Metanephros (tissue), 1 donor: ENCODE data around the gene ZNF530. TPM values are rescaled to one million over a fixed set of nuclear protein-coding genes. Genes with fewer than 3 reads are reported as not detected.

ENCODE experiments used
- total RNA-seq: library from RNA; depleted of rRNA; stranded (reverse); fragments of >200 nt; gene quantifications from one replicate; pipeline ENCODE4 v1.2.3, GENCODE V29; 2014

The ZNF530 gene
- total RNA-seq = 6.2 TPM

DNA sequence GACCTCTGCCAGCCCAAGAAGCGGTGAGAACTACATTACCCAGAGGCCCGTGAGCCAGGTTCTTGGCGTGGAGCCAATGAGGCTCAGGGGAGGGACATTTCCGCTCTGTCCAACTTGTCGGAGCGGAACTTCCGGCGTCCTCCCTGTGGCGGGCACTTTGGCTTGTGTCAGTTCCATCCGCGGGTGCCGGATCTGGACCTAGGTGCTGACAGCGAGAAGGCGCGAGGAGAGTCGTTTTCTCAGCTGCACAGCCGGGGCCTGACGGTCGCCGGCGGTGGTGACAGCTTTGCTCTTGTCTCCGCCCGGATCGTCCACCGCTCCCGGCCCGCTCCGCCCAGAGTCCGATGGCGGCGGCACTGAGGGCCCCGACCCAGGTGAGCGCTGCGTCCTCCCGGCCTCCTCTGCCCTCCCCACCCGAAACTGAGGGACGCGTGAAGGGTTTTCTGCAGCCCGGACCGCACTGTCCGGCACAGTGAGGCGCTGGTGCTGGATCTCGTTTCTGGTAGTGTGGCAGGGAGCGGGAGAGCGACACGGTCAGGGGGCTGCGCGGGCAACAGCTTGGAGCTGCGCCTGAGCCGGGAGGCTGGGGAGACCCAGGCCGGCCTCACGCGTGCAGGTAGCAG lies at the start of gene ZNF530:
Gene ZNF530, plus strand, starts transcription at position 125 of the 623 bp plus-strand sequence. CDS start 4,461 bp downstream, outside the sequence.

DNA sequence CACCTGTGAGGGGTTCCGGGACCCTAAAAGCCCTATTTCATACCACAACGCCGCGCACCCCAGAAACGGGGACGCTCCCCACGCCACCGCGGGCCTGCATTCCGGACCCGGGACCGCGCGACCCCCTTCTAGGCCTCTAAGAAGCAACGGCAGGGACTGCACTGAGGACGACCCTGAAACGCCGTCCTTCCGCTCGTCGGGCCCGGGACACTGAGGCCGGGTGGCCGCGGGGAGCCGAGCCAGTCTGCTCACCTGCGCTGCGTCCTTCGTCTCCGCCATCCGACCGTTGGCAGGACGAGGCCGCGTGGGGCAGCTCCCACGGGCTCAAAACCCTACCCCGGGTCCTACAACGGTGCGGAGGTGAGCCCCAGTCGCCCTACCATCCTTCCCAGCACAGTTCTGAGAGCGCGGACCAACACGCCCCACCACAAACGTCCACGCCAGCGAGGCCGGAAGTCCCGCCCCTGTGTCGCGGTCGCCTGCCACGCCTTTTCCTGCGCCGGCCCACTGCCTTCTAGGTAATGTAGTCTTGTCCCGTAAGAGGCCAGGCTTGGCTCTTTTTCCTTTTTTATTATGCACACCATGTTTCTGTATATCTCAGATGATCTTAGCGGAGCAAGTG lies 40.2 kb upstream of the ZNF530 start, which contains the start of gene ZNF550:
Gene ZNF550, minus strand, starts transcription at position 460 of the 622 bp plus-strand sequence. Its CDS starts 181 bp downstream, at position 279.

DNA sequence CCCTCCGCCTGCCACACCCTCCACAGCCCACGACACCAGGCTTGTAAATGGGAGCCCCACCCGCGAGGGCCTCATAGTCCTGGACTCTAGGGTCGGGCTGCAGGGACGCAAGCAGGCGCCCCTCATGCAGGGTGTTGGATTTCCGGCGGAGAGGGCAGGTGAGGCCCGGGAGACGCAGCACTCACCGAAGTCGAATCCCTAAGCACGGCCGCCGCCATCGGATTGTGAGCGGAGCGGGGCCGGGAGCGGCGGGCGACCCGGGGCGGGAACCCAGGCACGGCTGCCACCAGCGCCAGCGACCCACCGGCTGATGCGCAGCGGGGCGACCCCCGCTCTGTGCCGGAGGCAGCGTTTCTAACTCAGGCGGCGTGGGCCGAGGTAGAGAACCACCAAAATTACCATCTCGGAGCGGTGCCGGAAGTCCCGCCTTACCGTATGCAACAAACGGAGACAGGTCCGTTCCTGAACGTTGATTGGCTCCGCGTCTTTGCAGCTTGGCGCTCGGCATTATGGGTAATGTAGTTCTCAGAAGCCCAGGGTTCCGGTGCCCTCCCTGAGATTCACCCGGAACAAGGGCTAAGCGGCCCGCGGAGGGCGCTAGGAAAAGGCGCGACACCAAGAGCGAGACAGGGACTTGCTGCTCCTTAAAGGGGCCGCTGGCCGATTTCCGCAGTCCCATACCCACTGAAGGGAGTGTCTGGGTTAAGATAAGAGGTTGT lies 21.0 kb upstream of the ZNF530 start, which contains the start of gene ZNF416:
Gene ZNF416, minus strand, starts transcription at position 425 of the 719 bp plus-strand sequence. Its CDS starts 207 bp downstream, at position 218.

DNA sequence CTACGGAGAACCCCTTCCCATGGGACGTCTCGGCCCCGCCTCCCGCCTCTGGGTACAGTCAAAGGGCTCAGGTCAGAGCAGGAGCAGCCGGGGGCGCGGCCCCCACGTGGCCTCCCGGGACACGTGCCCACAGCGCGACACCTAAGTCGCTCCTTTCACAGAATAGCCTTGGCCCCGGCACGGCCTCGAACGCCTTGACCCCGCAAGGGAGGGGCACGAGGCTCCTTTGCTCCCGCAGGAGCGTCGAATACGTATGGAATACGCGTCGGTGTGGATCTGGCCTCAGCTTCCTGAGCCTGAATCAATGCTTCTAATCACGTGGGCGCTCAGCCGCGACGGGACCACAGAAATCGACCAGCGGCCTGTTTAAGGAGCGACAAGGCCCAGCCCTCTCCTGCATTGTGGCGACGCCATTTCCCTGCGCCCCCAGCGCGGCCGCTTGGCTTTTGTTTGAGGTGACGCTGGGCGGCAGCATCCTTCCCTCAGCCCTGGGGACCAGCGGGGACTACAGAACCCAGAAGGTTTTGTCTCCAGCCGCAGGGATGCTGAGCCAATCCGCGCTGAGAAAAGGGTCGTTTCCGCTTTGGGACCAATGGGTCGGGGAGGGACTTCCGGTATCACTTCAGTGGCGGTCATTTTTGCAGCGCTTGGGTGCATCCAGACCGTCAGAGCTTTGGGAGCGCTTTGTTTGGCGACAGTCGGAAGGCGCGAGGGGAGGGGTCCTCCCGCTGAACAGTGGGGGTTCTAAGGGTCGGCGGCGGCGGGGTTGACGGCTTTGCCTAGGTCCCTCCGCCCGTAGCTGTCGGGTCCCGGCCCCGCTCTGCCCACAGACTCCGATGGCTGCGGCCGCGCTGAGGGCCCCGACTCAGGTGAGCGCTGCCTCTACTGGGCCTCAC lies 15.9 kb upstream of the ZNF530 start, which contains the start of gene ZIK1:
Gene ZIK1, plus strand, starts transcription at position 625 of the 896 bp plus-strand sequence. Its CDS starts 212 bp downstream, at position 837.

DNA sequence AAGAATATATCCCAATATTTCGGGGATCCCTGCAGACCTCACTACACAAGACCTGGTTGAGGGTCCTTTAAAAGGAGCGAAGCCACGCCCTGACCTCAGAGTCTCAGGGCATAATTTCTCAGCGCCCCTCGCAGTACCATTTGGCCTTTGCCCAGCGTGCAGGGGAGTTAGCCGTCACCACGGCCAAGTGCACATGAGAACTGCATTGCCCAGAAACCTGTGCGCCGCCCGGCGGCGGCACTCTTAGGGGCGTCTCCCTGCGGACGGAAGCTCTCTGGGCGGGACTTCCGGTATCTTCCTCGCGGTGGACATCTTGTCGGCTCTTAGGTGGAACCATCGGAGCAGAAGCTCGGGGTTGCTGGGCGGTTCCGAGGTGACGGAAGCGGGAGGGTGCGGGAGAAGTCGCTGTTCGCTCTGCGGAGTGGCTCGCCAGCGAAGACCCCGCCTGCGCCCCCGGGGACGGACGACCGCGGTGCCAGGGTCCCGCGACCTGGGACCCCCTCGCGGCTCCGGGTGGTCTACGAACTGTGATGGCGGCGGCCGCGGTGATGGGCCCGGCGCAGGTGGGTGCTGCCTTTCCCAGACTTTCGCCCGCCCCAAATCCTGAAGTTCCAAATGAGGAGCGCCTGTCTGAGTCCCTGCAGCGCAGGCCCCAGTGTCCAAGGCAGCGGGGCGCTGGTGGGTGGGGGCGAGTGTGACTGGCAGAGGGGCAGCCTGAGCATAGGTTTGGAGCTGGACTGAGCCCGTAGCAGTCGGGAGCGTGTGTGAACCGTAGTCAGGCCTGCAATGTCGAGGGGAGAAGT lies 14.5 kb downstream of the ZNF530 start, which contains the start of gene ZNF134:
Gene ZNF134, plus strand, starts transcription at position 302 of the 803 bp plus-strand sequence. CDS start 5,227 bp downstream, outside the sequence.

DNA sequence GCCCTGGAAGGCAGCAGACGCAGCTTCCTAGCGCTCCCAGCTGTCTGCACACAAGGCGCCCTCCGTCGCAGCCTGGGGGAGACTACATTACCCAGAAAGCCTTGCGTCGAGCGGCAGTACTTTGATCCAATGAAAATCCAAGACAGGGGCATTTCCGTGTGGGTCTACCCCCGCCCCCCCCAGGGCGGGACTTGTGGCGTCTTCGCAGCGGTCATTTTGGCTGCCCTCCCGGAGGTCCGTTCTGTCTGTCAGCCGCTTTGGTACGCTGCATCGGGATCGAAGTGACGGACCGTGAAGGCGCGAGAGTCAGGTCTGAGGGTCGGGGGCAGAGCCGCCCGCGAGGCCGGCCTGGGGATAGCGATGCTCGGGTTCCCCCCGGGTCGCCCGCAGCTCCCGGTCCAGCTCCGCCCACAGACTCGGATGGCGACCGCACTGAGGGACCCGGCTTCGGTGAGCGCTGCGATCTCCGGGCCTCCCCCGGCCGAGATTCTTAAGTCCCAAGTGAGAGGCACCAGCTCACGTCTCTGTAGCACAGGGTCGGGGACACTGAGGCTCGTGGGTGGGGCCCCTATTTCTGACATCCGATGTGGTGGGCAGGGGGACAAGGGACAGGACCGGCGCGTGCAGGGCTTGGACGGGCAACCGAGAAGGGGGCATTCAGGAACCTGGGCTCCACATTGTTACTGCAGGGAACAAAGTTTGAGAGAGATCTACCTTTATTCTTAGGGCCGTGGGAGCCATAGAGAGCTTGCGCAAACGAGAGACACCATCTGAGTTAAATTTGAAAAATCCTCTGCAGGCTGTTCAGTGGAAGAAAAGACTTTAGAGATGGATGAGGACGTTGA lies 33.5 kb downstream of the ZNF530 start, which contains the start of gene ZNF211:
Gene ZNF211, plus strand, starts transcription at position 182 of the 845 bp plus-strand sequence. Its CDS starts 179 bp downstream, at position 361.

Other genes with a start within 250 kb of the ZNF530 start
- gene ZNF304, start 248.6 kb upstream of the ZNF530 start, total RNA-seq = 13.6 TPM
- gene TRAPPC2B, start 236.3 kb upstream of the ZNF530 start, total RNA-seq = 17.0 TPM
- gene ZNF547, start 236.3 kb upstream of the ZNF530 start, total RNA-seq = 5.5 TPM
- 37.1 TPM for gene ZNF548, start 210.0 kb upstream of the ZNF530 start, total RNA-seq
- 29.5 TPM for gene ZNF17, start 188.7 kb upstream of the ZNF530 start, total RNA-seq
- gene ZNF749, start 164.6 kb upstream of the ZNF530 start, total RNA-seq = 23.0 TPM
- 1.8 TPM for gene VN1R1, start 142.7 kb upstream of the ZNF530 start, total RNA-seq
- gene ZNF772, start 122.3 kb upstream of the ZNF530 start, total RNA-seq = 32.7 TPM
- gene ZNF419, start 112.1 kb upstream of the ZNF530 start, total RNA-seq = 17.0 TPM
- gene ZNF773, start 99.9 kb upstream of the ZNF530 start, total RNA-seq = 15.8 TPM
- 12.1 TPM for gene ZNF549, start 72.5 kb upstream of the ZNF530 start, total RNA-seq
- gene ZNF550, start 40.0 kb upstream of the ZNF530 start, total RNA-seq = 14.8 TPM
- 6.8 TPM for gene ZNF416, start 21.0 kb upstream of the ZNF530 start, total RNA-seq
- gene ZIK1, start 15.7 kb upstream of the ZNF530 start, total RNA-seq = 18.9 TPM
- gene ZNF134, start 14.4 kb downstream of the ZNF530 start, total RNA-seq = 30.1 TPM
- gene ZNF211, start 33.3 kb downstream of the ZNF530 start, total RNA-seq = 25.0 TPM
- not detected for gene ZSCAN4, start 69.0 kb downstream of the ZNF530 start, total RNA-seq
- 17.5 TPM for gene ZNF551, start 82.1 kb downstream of the ZNF530 start, total RNA-seq
- gene ZNF154, start 109.3 kb downstream of the ZNF530 start, total RNA-seq = 24.1 TPM
- 13.9 TPM for gene ZNF671, start 127.7 kb downstream of the ZNF530 start, total RNA-seq
- 47.7 TPM for gene ZNF776, start 146.9 kb downstream of the ZNF530 start, total RNA-seq
- gene ZNF586, start 169.8 kb downstream of the ZNF530 start, total RNA-seq = 33.7 TPM
- 20.0 TPM for gene ZNF552, start 215.0 kb downstream of the ZNF530 start, total RNA-seq
- 18.5 TPM for gene ZNF587B, start 230.4 kb downstream of the ZNF530 start, total RNA-seq
- 54.7 TPM for gene ZNF587, start 250.0 kb downstream of the ZNF530 start, total RNA-seq